ENCODE data around the gene SPTAN1. TPM values are rescaled to one million over a fixed set of nuclear protein-coding genes. Genes with fewer than 3 reads are reported as not detected.
A peak's percentile ranks its signal among the peaks of the same experiment; 100 is the strongest.
"Not testable (repeated sequence)": the region's sequence is repeated elsewhere in the genome, so short reads cannot be mapped to it uniquely, and the experiment has no call there.

Gene SPTAN1
- total and polyA plus RNA-seq, 4 donors = 94.4 to 504 (median 310) TPM

GRCh38 chr9:128643519-128644300 lies 91.3 kb downstream of the SPTAN1 start:
- DNase-seq (no peak), ATAC-seq (ENCODE audit: low FRiP score) (no peak)
- Histone ChIP-seq H3K4me3 (ENCODE audit: low read length in 2 of 2) (no peak overlapping the region), H3K36me3 (ENCODE audit: control insufficient read depth in 1 of 2, insufficient read depth in 2 of 2, low read length in 1 of 2) (peaks cover 0 to 4% of the 10 kb centered on the region in 2 donors), H3K27me3 (ENCODE audit: control insufficient read depth in 1 of 2, insufficient read depth in 2 of 2, low read length in 1 of 2) (no peaks in the 10 kb centered on the region), H3K4me1 (ENCODE audit: control insufficient read depth in 1 of 2, insufficient read depth in 2 of 2, low read length in 2 of 2) (no peaks in the 10 kb centered on the region), H3K9me3 (ENCODE audit: control insufficient read depth, low read length) (no peaks in the 10 kb centered on the region), H3K27ac (ENCODE audit: low read depth in 1 of 2, low read length in 2 of 2) (no peak overlapping the region)
- 66 to 67% methylated on average over 12 of the region's 12 CpGs for WGBS, 2 donors
- intact Hi-C loops (cut with DNase I) = no loop called here

DNA sequence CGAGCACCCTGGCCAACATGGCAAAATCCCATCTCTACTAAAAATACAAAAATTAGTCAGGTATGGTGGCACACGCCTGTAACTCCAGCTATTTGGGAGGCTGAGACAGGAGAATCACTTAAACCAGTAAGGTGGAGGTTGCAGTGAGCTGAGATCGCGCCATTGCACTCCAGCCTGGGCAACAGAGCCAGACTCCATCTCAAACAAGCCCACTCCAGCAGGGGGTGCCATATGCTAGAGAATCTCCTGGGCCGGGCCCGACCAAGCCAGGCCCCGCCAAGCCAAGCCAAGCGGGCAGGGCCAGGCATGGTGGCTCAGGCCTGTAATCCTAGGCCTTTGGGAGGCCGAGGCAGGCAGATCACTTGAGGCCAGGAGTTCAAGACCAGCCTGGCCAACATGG lies 95.8 kb downstream of the SPTAN1 start:
- DNase-seq = peak in 1 of 2 donors; percentile 65
- WGBS, 2 donors = 94% methylated on average over 9 of the region's 9 CpGs
- H3K4me1 ChIP-seq (ENCODE audit: control insufficient read depth in 1 of 2, insufficient read depth in 2 of 2, low read length in 2 of 2); intact Hi-C loops (cut with DNase I); H3K27me3 ChIP-seq (ENCODE audit: control insufficient read depth in 1 of 2, insufficient read depth in 2 of 2, low read length in 1 of 2); H3K36me3 ChIP-seq (ENCODE audit: control insufficient read depth in 1 of 2, insufficient read depth in 2 of 2, low read length in 1 of 2); ATAC-seq (ENCODE audit: low FRiP score); H3K4me3 ChIP-seq (ENCODE audit: low read length in 2 of 2); H3K9me3 ChIP-seq (ENCODE audit: control insufficient read depth, low read length); H3K27ac ChIP-seq (ENCODE audit: low read depth in 1 of 2, low read length in 2 of 2): not testable (repeated sequence)

DNA sequence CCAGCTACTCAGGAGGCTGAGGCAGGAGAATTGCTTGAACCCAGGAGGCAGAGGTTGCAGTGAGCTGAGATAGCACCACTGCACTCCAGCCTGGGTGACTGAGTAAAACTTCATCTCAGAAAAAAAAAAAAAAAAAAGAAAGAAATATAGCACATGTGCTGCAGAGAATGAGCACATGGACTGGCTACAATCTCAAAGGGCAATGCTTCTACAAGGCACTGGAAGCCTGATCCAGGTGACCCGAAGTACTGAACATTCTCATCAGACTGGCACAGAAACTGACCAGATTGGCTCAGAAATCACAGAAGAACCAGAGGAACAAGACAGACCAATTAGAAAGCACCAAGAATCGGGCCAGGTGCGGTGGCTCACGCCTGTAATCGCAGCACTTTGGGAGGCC lies 99.4 kb downstream of the SPTAN1 start:
- H3K9me3 ChIP-seq (ENCODE audit: control insufficient read depth, low read length) = no peaks in the 10 kb centered on the region
- no peaks in the 10 kb centered on the region for H3K36me3 ChIP-seq (ENCODE audit: control insufficient read depth in 1 of 2, insufficient read depth in 2 of 2, low read length in 1 of 2)
- no peak overlapping the region for H3K4me3 ChIP-seq (ENCODE audit: low read length in 2 of 2)
- no peak overlapping the region for H3K27ac ChIP-seq (ENCODE audit: low read depth in 1 of 2, low read length in 2 of 2)
- no peak for ATAC-seq (ENCODE audit: low FRiP score)
- WGBS, 2 donors = 96 to 97% methylated on average over 5 of the region's 5 CpGs
- intact Hi-C loops (cut with DNase I) = no loop called here
- no peaks in the 10 kb centered on the region for H3K27me3 ChIP-seq (ENCODE audit: control insufficient read depth in 1 of 2, insufficient read depth in 2 of 2, low read length in 1 of 2)
- no peaks in the 10 kb centered on the region for H3K4me1 ChIP-seq (ENCODE audit: control insufficient read depth in 1 of 2, insufficient read depth in 2 of 2, low read length in 2 of 2)
- no peak for DNase-seq

DNA sequence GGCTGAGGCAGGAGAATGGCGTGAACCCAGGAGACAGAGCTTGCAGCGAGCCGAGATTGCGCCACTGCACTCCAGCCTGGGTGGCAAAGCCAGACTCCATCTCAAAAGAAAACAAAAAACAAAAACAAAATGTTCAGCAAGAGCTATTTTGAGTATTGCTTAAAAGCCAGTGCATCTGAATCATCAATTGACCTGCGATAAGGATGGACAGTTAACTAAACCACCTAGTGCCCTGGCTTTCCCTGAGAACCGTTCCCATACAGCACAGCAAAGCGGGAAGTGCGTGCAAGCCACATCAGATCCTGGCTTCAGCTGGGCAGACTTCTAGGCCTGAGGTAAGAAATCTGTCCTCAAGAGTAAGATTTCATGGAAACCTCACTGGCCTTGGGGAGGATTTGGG lies 101.5 kb downstream of the SPTAN1 start:
- WGBS, 2 donors = 95% methylated on average over 8 of the region's 8 CpGs
- Histone ChIP-seq H3K36me3 (ENCODE audit: control insufficient read depth in 1 of 2, insufficient read depth in 2 of 2, low read length in 1 of 2) (no peaks in the 10 kb centered on the region), H3K27me3 (ENCODE audit: control insufficient read depth in 1 of 2, insufficient read depth in 2 of 2, low read length in 1 of 2) (no peaks in the 10 kb centered on the region), H3K9me3 (ENCODE audit: control insufficient read depth, low read length) (no peaks in the 10 kb centered on the region), H3K4me3 (ENCODE audit: low read length in 2 of 2) (no peak overlapping the region), H3K27ac (ENCODE audit: low read depth in 1 of 2, low read length in 2 of 2) (no peak overlapping the region), H3K4me1 (ENCODE audit: control insufficient read depth in 1 of 2, insufficient read depth in 2 of 2, low read length in 2 of 2) (no peaks in the 10 kb centered on the region)
- DNase-seq (no peak), ATAC-seq (ENCODE audit: low FRiP score) (no peak)
- intact Hi-C loops (cut with DNase I) = no loop called here

DNA sequence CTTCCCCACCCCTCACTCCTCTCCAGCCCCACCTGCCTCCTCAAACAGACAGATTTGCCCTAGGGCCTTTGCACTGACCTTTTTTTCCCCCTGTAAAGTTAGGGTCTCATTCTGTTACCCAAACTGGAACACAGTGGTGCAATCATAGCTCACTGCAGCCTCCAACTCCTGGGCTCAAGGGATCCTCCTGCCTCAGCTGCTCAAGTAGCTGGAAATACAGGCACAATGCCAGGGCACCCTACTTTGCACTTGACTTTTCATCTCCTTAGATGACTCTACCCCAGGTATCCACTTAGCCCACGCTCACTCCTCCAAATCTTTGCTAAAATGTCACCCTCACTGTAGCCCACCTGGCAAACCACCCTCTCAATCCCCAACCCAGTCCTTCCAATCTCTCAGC lies 102.1 kb downstream of the SPTAN1 start:
- Histone ChIP-seq H3K4me1 (ENCODE audit: control insufficient read depth in 1 of 2, insufficient read depth in 2 of 2, low read length in 2 of 2) (no peaks in the 10 kb centered on the region), H3K36me3 (ENCODE audit: control insufficient read depth in 1 of 2, insufficient read depth in 2 of 2, low read length in 1 of 2) (no peaks in the 10 kb centered on the region), H3K27me3 (ENCODE audit: control insufficient read depth in 1 of 2, insufficient read depth in 2 of 2, low read length in 1 of 2) (no peaks in the 10 kb centered on the region), H3K4me3 (ENCODE audit: low read length in 2 of 2) (no peak overlapping the region), H3K27ac (ENCODE audit: low read depth in 1 of 2, low read length in 2 of 2) (no peak overlapping the region), H3K9me3 (ENCODE audit: control insufficient read depth, low read length) (no peaks in the 10 kb centered on the region)
- intact Hi-C loops (cut with DNase I) = no loop called here
- ATAC-seq (ENCODE audit: low FRiP score) = no peak
- 95 to 96% methylated on average over 1 of the region's 1 CpG for WGBS, 2 donors
- DNase-seq = no peak

DNA sequence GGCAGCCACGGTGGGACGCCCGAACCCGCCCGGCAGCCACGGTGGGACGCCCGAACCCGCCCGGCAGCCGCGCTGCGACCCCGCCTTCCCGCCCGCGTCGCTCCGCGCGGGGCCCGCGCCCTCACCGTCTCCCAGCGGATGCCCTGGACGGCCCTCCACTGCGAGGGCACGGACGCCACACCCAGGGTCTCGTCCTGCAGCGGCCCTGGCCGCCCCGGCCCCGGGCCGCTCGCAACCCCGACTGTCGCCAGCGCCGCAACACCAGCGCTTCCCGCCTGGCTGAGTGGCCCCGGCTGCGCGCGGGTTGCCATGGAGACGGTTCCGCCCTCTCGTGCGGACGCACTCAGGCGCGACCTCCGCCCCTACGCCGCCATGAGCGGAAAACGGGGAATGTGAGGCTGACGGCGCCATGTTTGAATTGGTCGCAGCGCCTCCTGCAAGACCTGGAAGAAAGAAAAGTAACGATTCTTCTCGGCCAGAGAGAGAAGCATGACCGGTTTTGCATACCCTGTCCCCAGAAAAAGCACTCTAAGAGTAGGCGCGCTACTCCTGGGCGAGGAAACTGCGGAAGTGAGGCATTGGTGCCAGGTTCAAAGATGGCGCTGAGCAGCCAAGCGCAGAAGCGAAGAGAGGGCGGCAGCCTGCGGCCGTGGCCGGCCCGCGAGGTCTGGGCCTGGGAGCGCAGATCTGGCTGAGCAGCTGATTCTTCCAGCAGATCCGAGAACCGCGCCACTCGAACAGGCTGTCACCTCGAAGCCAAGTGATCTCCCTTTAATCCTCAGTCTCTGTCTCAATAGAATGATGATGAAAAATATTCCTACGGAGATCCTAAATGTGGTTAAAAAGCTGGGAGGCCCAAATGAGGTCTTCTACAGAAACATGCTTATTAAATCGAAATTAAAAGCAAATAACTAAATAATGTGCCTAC lies 104.3 kb downstream of the SPTAN1 start, which contains the start of gene DYNC2I2:
Gene DYNC2I2, minus strand, starts transcription at position 432 of the 928 bp plus-strand sequence. Its CDS starts 121 bp downstream, at position 311.
- Histone ChIP-seq H3K36me3 (ENCODE audit: control insufficient read depth in 1 of 2, insufficient read depth in 2 of 2, low read length in 1 of 2) (no peaks in the 10 kb centered on the region), H3K4me1 (ENCODE audit: control insufficient read depth in 1 of 2, insufficient read depth in 2 of 2, low read length in 2 of 2) (no peaks in the 10 kb centered on the region), H3K27ac (ENCODE audit: low read depth in 1 of 2, low read length in 2 of 2) (peak within 1 kb of the TSS; percentile 52 to 98), H3K4me3 (ENCODE audit: low read length in 2 of 2) (peak within 1 kb of the TSS; percentile 38 to 62), H3K27me3 (ENCODE audit: control insufficient read depth in 1 of 2, insufficient read depth in 2 of 2, low read length in 1 of 2) (no peaks in the 10 kb centered on the region), H3K9me3 (ENCODE audit: control insufficient read depth, low read length) (no peaks in the 10 kb centered on the region)
- intact Hi-C loops (cut with DNase I) = loop anchor here in 1 of 2 donors (2.0 kb wide), 1 partner anchor 32 kb away; the partner anchor contains the start of gene SET
- 1% methylated on average over 86 of the region's 86 CpGs for WGBS, 2 donors
- peak; percentile 99 for ATAC-seq (ENCODE audit: low FRiP score)
- peak; percentile 99 for DNase-seq

DNA sequence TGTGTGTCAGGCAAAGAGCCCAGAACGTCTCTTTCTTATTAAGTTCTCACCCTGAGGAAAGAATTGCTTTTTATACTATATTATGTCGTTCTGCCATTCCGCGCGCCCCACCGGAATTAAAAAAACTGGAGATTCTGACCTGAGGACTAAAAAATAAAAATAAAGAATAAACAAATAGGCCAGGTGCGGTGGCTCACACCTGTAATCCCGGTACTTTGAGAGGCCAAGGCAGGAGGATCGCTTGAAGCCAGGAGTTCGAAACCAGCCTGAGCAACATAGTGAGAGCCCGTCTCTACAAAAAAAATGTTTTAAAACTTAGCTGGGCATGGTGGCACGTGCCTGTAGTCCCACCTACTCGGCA lies 104.9 kb downstream of the SPTAN1 start:
- no peak for DNase-seq
- Histone ChIP-seq H3K27ac (ENCODE audit: low read depth in 1 of 2, low read length in 2 of 2) (no peak overlapping the region), H3K9me3 (ENCODE audit: control insufficient read depth, low read length) (no peaks in the 10 kb centered on the region), H3K4me3 (ENCODE audit: low read length in 2 of 2) (no peak overlapping the region), H3K4me1 (ENCODE audit: control insufficient read depth in 1 of 2, insufficient read depth in 2 of 2, low read length in 2 of 2) (no peaks in the 10 kb centered on the region), H3K36me3 (ENCODE audit: control insufficient read depth in 1 of 2, insufficient read depth in 2 of 2, low read length in 1 of 2) (no peaks in the 10 kb centered on the region), H3K27me3 (ENCODE audit: control insufficient read depth in 1 of 2, insufficient read depth in 2 of 2, low read length in 1 of 2) (no peaks in the 10 kb centered on the region)
- WGBS, 2 donors = 96 to 98% methylated on average over 13 of the region's 13 CpGs
- no peak for ATAC-seq (ENCODE audit: low FRiP score)
- intact Hi-C loops (cut with DNase I) = loop anchor here in 1 of 2 donors (2.0 kb wide), 1 partner anchor 31 kb away; the partner anchor contains the start of gene SET

DNA sequence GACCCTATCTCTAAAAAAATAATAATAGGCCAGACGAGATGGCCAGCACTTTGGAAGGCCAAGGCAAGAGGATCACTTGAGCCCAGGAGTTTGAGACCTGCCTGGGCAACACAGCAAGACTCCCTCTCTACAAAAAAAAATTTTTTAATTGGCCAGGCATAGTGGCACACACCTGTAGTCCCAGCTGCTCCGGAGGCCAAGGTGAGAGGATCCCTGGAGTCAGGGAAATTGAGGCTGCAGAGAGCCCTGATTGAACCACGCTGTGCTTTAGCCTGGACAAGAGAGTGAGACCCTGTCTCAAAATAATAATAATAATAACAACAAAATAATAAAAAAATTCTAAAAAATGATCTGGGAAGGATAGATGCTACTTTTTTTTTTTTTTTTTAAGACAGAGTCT lies 105.4 kb downstream of the SPTAN1 start:
- H3K27ac ChIP-seq (ENCODE audit: low read depth in 1 of 2, low read length in 2 of 2) = no peak overlapping the region
- H3K36me3 ChIP-seq (ENCODE audit: control insufficient read depth in 1 of 2, insufficient read depth in 2 of 2, low read length in 1 of 2) = no peaks in the 10 kb centered on the region
- no peaks in the 10 kb centered on the region for H3K27me3 ChIP-seq (ENCODE audit: control insufficient read depth in 1 of 2, insufficient read depth in 2 of 2, low read length in 1 of 2)
- H3K4me3 ChIP-seq (ENCODE audit: low read length in 2 of 2) = no peak overlapping the region
- ATAC-seq (ENCODE audit: low FRiP score) (no peak), DNase-seq (no peak)
- H3K4me1 ChIP-seq (ENCODE audit: control insufficient read depth in 1 of 2, insufficient read depth in 2 of 2, low read length in 2 of 2) = no peaks in the 10 kb centered on the region
- 95% methylated on average over 3 of the region's 3 CpGs for WGBS, 2 donors
- intact Hi-C loops (cut with DNase I) = loop anchor here in 1 of 2 donors (2.0 kb wide), 1 partner anchor 31 kb away; the partner anchor contains the start of gene SET
- no peaks in the 10 kb centered on the region for H3K9me3 ChIP-seq (ENCODE audit: control insufficient read depth, low read length)

Measured in aorta (tissue), 5 donors.